BLaER1 treated with 17β-estradiol and CSF1 and Interleukin-3, amounts not matched to agents 10 nM and 100 nM (cell line): ENCODE measurements around the gene MDM4.
"Not testable (repeated sequence)": the region's sequence is repeated elsewhere in the genome, so short reads cannot be mapped to it uniquely, and the experiment has no call there.

Source experiments
- H3K27ac ChIP-seq, 11 experiments: shearing (Covaris generic); formaldehyde crosslinking; 2 replicates each; pipeline ENCODE4 v1.8.1; 2022
- H3K27me3 ChIP-seq, 11 experiments: shearing (Covaris generic); formaldehyde crosslinking; 2 replicates each; pipeline ENCODE4 v1.8.1; 2022
- H3K36me3 ChIP-seq, 11 experiments: shearing (Covaris generic); formaldehyde crosslinking; 2 replicates each; pipeline ENCODE4 v1.8.1; 2022
- H3K4me1 ChIP-seq, 10 experiments: shearing (Covaris generic); formaldehyde crosslinking; 2 replicates each; pipeline ENCODE4 v1.8.1; 2022
- H3K4me2 ChIP-seq, 11 experiments: shearing (Covaris generic); formaldehyde crosslinking; 2 replicates each; pipeline ENCODE4 v1.8.1; 2022
- H3K4me3 ChIP-seq, 10 experiments: shearing (Covaris generic); formaldehyde crosslinking; 2 replicates each; pipeline ENCODE4 v1.8.1; 2022
- H3K9ac ChIP-seq, 11 experiments: shearing (Covaris generic); formaldehyde crosslinking; 2 replicates each; pipeline ENCODE4 v1.8.1; 2022
- H3K9me3 ChIP-seq, 11 experiments: shearing (Covaris generic); formaldehyde crosslinking; replicated peaks in 1 of 11; 2 replicates each; pipeline ENCODE4 v1.8.1; 2022
- H4K20me1 ChIP-seq, 11 experiments: shearing (Covaris generic); formaldehyde crosslinking; 2 replicates each; pipeline ENCODE4 v1.8.1; 2022
- Cebpa-rat ChIP-seq, 11 experiments: shearing (Covaris generic); IDR thresholded peaks; 2 replicates each; pipeline ENCODE4 v1.8.1; 2022

MDM4 gene

GRCh38 chr1:204480515-204480914 lies 35.7 kb upstream of the MDM4 start:
- peaks cover 0 to 16% (median 0%) of the 10 kb centered on the region in 11 experiments; a peak in 6 of 22 replicates for H3K36me3 ChIP-seq
- peaks cover 98 to 100% (median 100%) of the 10 kb centered on the region in 10 experiments for H3K4me1 ChIP-seq
- peak overlapping the region in 6 of 10 experiments; percentile 2 to 49 (median 30); a peak in 10 of 20 replicates for H3K4me3 ChIP-seq
- H3K27ac ChIP-seq, result peak overlapping the region in 10 of 11 experiments; percentile 73 to 98 (median 93); a peak in 19 of 22 replicates
- no peaks in the 10 kb centered on the region for H3K27me3 ChIP-seq
- peak overlapping the region in 9 of 11 experiments; percentile 68 to 88 (median 83); a peak in 17 of 22 replicates for H3K9ac ChIP-seq
- TF ChIP-seq Cebpa-rat (IDR thresholded peaks at IDR 0.05), result no peak
- peaks cover 0 to 12% (median 0%) of the 10 kb centered on the region in 11 experiments; a peak in 3 of 22 replicates for H4K20me1 ChIP-seq
- H3K9me3 ChIP-seq, result no peaks in the 10 kb centered on the region
- H3K4me2 ChIP-seq, result peak overlapping the region; percentile 85 to 99 (median 93)

GRCh38 chr1:204483791-204484190 lies 32.4 kb upstream of the MDM4 start:
- peaks cover 0 to 30% (median 16%) of the 10 kb centered on the region in 11 experiments; a peak in 17 of 22 replicates for H3K36me3 ChIP-seq
- H3K27ac ChIP-seq, result peak overlapping the region in 9 of 11 experiments; percentile 37 to 98 (median 94); a peak in 18 of 22 replicates
- peaks cover 72 to 94% (median 86%) of the 10 kb centered on the region in 10 experiments for H3K4me1 ChIP-seq
- no peaks in the 10 kb centered on the region for H3K27me3 ChIP-seq
- TF ChIP-seq Cebpa-rat (IDR thresholded peaks at IDR 0.05), result peak in 4 of 11 experiments; percentile 24 to 52 (median 46); a peak in 2 of 22 replicates
- peak overlapping the region in 8 of 11 experiments; percentile 17 to 87 (median 58); a peak in 11 of 22 replicates for H3K9ac ChIP-seq
- H3K4me3 ChIP-seq, result peak overlapping the region in 3 of 10 experiments; percentile 7 to 20 (median 9); a peak in 2 of 20 replicates
- no peaks in the 10 kb centered on the region for H3K9me3 ChIP-seq
- peak overlapping the region; percentile 70 to 99 (median 93) for H3K4me2 ChIP-seq
- H4K20me1 ChIP-seq, result peaks cover 0 to 22% (median 0%) of the 10 kb centered on the region in 11 experiments; a peak in 3 of 22 replicates

GRCh38 chr1:204486513-204487255 lies 29.5 kb upstream of the MDM4 start:
- not testable (repeated sequence) for H3K27me3 ChIP-seq, H3K9ac ChIP-seq, H3K4me3 ChIP-seq, H3K9me3 ChIP-seq
- peak overlapping the region in 8 of 11 experiments; percentile 10 to 99 (median 94); a peak in 11 of 22 replicates for H3K4me2 ChIP-seq
- peak overlapping the region in 2 of 11 experiments; percentile 9 to 97; a peak in 2 of 22 replicates for H3K27ac ChIP-seq
- peaks cover 0 to 48% (median 33%) of the 10 kb centered on the region in 11 experiments; a peak in 18 of 22 replicates for H3K36me3 ChIP-seq
- peaks cover 61 to 90% (median 84%) of the 10 kb centered on the region in 10 experiments for H3K4me1 ChIP-seq
- peaks cover 0 to 51% (median 8%) of the 10 kb centered on the region in 11 experiments; a peak in 12 of 22 replicates for H4K20me1 ChIP-seq

GRCh38 chr1:204487256-204487615 lies 29.0 kb upstream of the MDM4 start:
- TF ChIP-seq Cebpa-rat (IDR thresholded peaks at IDR 0.05), result no peak
- H3K27ac ChIP-seq, result 0 out of 22 replicates have a peak overlapping the region, but pooled peaks of 1 of the 11 experiments have one; percentile 97
- peaks cover 61 to 90% (median 84%) of the 10 kb centered on the region in 10 experiments for H3K4me1 ChIP-seq
- H3K36me3 ChIP-seq, result peaks cover 0 to 48% (median 33%) of the 10 kb centered on the region in 11 experiments; a peak in 18 of 22 replicates
- H4K20me1 ChIP-seq, result peaks cover 0 to 56% (median 13%) of the 10 kb centered on the region in 11 experiments; a peak in 14 of 22 replicates
- H3K27me3 ChIP-seq, result no peaks in the 10 kb centered on the region
- no peak overlapping the region for H3K9ac ChIP-seq
- no peak overlapping the region for H3K4me3 ChIP-seq
- H3K4me2 ChIP-seq, result peak overlapping the region in 7 of 11 experiments; percentile 10 to 99 (median 96); a peak in 8 of 22 replicates
- no peaks in the 10 kb centered on the region for H3K9me3 ChIP-seq

- Histone ChIP-seq H3K36me3 (peaks cover 0 to 41% (median 33%) of the 10 kb centered on the region in 11 experiments; a peak in 18 of 22 replicates), H3K4me3 (peak overlapping the region in 9 of 10 experiments; percentile 78 to 97 (median 93); a peak in 14 of 20 replicates), H3K4me2 (peak overlapping the region; percentile 91 to 99 (median 97)), H3K4me1 (peaks cover 50 to 74% (median 70%) of the 10 kb centered on the region in 10 experiments), H3K27me3 (no peaks in the 10 kb centered on the region), H3K27ac (peak overlapping the region in 6 of 11 experiments; percentile 2 to 98 (median 92); a peak in 6 of 22 replicates), H3K9ac (peak overlapping the region in 10 of 11 experiments; percentile 78 to 96 (median 93); a peak in 15 of 22 replicates), H4K20me1 (peaks cover 0 to 67% (median 16%) of the 10 kb centered on the region in 11 experiments; a peak in 15 of 22 replicates), H3K9me3 (no peaks in the 10 kb centered on the region)
- no peak for TF ChIP-seq Cebpa-rat (IDR thresholded peaks at IDR 0.05)
Measured at GRCh38 chr1:204491655-204492054, 24.6 kb upstream of the MDM4 start.

GRCh38 chr1:204493145-204493983 lies 22.8 kb upstream of the MDM4 start:
- H3K27ac ChIP-seq, result peak overlapping the region; percentile 41 to 98 (median 92); a peak in 21 of 22 replicates
- TF ChIP-seq Cebpa-rat (IDR thresholded peaks at IDR 0.05), result no peak
- H4K20me1 ChIP-seq, result peaks cover 0 to 50% (median 16%) of the 10 kb centered on the region in 11 experiments; a peak in 15 of 22 replicates

GRCh38 chr1:204493984-204494280 lies 22.3 kb upstream of the MDM4 start:
- Histone ChIP-seq H3K4me3 (peak overlapping the region; percentile 69 to 97 (median 92)), H3K9ac (peak overlapping the region; percentile 78 to 96 (median 93)), H3K4me2 (peak overlapping the region; percentile 91 to 99 (median 97)), H4K20me1 (peaks cover 0 to 44% (median 15%) of the 10 kb centered on the region in 11 experiments; a peak in 14 of 22 replicates), H3K27me3 (no peaks in the 10 kb centered on the region), H3K4me1 (peaks cover 58 to 86% (median 79%) of the 10 kb centered on the region in 10 experiments), H3K9me3 (no peaks in the 10 kb centered on the region), H3K27ac (peak overlapping the region; percentile 41 to 98 (median 92); a peak in 21 of 22 replicates), H3K36me3 (peaks cover 0 to 20% (median 15%) of the 10 kb centered on the region in 11 experiments; a peak in 15 of 22 replicates)
- no peak for TF ChIP-seq Cebpa-rat (IDR thresholded peaks at IDR 0.05)

More at GRCh38 chr1:204493145-204493983, 22.8 kb upstream of the MDM4 start:
- Histone ChIP-seq H3K36me3 (peaks cover 0 to 25% (median 21%) of the 10 kb centered on the region in 11 experiments; a peak in 17 of 22 replicates), H3K4me1 (peaks cover 53 to 83% (median 75%) of the 10 kb centered on the region in 10 experiments), H3K27me3 (no peaks in the 10 kb centered on the region), H3K9ac (peak overlapping the region; percentile 78 to 96 (median 93)), H3K4me3 (peak overlapping the region; percentile 69 to 97 (median 92)), H3K4me2 (peak overlapping the region; percentile 91 to 99 (median 97)), H3K9me3 (no peaks in the 10 kb centered on the region)
